ENCODE results near the gene C22orf23.

C22orf23 gene

GRCh38 chr22:37953437-37954179, at the start of gene C22orf23, which contains the start of gene POLR2F:
TSS of gene C22orf23 (minus strand) at chr22:37953601. CDS start at chr22:37953149, 452 bp downstream.
TSS of gene POLR2F (plus strand) at chr22:37953699. CDS start at chr22:37953788, 89 bp downstream.
- peak; percentile 97 for DNase-seq

GRCh38 chr22:37999640-38000272, 46.4 kb upstream of the C22orf23 start:
- no peak for DNase-seq

- DNase-seq: no peak
Observed at GRCh38 chr22:37999236-37999635, 45.8 kb upstream of the C22orf23 start.

GRCh38 chr22:37998543-37998942, 45.1 kb upstream of the C22orf23 start:
- no peak for DNase-seq

GRCh38 chr22:37996515-37997246, 43.3 kb upstream of the C22orf23 start:
- no peak for DNase-seq

GRCh38 chr22:37996079-37996478, 42.7 kb upstream of the C22orf23 start:
- DNase-seq: no peak

- DNase-seq: no peak
Observed at GRCh38 chr22:37995460-37995859, 42.1 kb upstream of the C22orf23 start.

GRCh38 chr22:37994982-37995381, 41.6 kb upstream of the C22orf23 start:
- DNase-seq: no peak

- DNase-seq: no peak
Observed at GRCh38 chr22:37994049-37994448, 40.6 kb upstream of the C22orf23 start.

GRCh38 chr22:37991731-37992442, 38.5 kb upstream of the C22orf23 start:
- no peak for DNase-seq

GRCh38 chr22:37990862-37991261, 37.5 kb upstream of the C22orf23 start:
- DNase-seq: no peak

GRCh38 chr22:37990301-37990700, 36.9 kb upstream of the C22orf23 start:
- DNase-seq: no peak

- no peak for DNase-seq
Observed at GRCh38 chr22:37989146-37990045, 36.0 kb upstream of the C22orf23 start.

- no peak for DNase-seq
Observed at GRCh38 chr22:37986371-37986770, 33.0 kb upstream of the C22orf23 start.

- DNase-seq: no peak
Observed at GRCh38 chr22:37985751-37986281, 32.4 kb upstream of the C22orf23 start.

GRCh38 chr22:37985050-37985585, 31.7 kb upstream of the C22orf23 start:
- DNase-seq: no peak

- no peak for DNase-seq
Observed at GRCh38 chr22:37983860-37984791, 30.7 kb upstream of the C22orf23 start, which contains the start of gene SOX10. TSS of gene SOX10 (minus strand) at chr22:37984555. CDS start at chr22:37983784, 771 bp downstream.

- no peak for DNase-seq
Observed at GRCh38 chr22:37982938-37983859, 29.8 kb upstream of the C22orf23 start.
